SH-SY5Y (cell line): ENCODE data around the gene PEF1.

ENCODE experiments used
- GATA2 ChIP-seq: IDR thresholded peaks from 2 replicates; pipeline ENCODE4 v1.6.1; 2011; ENCODE audit warnings: mild to moderate bottlenecking, low read depth, low read length
- GATA3 ChIP-seq: IDR thresholded peaks from 2 replicates; pipeline ENCODE4 v1.6.1; 2011; ENCODE audit warnings: low read depth, mild to moderate bottlenecking, low read length, moderate library complexity

The PEF1 gene

DNA sequence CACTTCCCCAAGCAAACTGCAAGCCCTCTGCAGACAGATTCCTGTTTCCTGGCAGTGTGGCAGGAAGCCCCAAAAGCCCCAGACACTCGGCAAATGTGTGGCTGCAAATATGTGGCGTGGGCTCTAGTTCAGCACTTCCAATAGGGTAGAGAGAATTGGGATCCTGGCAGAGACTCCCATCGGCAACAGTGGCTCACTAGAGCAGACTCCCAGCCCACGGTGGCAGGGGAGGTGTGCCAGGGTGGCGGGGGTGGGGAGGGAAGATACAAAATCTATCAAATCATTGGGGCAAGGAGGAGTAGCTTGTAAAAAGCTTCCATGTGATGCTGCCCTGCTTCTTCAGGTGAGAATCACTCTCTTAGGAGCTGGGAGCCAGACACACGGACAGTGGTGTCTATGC, 33.3 kb upstream of the PEF1 start:
- TF ChIP-seq GATA2: no peak
- no peak for TF ChIP-seq GATA3

DNA sequence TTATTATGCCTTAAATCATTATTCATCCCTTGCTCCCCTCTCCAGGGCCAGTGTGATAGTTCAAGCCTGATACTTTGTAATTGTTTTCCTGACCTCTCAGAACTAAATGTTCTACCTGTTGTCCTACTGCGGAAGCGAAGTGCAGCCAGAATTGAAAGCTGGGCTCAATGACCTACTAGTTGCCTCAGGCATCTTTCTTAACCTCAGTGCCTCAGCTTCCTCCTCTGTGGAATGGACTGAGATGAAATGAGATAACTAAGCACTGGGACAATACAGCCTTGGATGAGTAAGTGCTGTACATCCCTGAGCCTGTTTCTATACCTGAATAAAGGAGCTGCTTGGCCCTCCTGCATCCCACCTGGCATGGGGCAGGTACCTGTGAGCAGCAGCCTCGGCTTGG, 32.7 kb upstream of the PEF1 start:
- no peak for TF ChIP-seq GATA2
- TF ChIP-seq GATA3: no peak

DNA sequence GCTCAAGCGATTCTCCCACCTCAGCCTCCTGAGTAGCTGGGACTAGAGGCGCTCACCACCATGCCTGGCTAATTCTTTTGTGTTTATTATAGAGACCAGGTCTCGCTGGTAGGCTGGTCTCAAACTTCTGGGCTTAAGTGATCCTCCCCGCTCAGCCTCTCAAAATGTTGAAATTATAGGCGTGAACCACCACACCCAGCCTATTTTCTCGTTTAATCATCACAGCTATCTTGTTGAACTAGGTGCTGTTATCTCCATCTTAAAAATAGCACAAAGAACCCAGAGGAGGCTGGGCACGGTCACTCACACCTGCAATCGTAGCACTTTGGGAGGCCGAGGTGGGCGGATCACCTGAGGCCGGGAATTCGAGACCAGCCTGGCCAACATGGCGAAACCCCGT, 31.1 kb upstream of the PEF1 start:
- TF ChIP-seq GATA2: no peak
- no peak for TF ChIP-seq GATA3

DNA sequence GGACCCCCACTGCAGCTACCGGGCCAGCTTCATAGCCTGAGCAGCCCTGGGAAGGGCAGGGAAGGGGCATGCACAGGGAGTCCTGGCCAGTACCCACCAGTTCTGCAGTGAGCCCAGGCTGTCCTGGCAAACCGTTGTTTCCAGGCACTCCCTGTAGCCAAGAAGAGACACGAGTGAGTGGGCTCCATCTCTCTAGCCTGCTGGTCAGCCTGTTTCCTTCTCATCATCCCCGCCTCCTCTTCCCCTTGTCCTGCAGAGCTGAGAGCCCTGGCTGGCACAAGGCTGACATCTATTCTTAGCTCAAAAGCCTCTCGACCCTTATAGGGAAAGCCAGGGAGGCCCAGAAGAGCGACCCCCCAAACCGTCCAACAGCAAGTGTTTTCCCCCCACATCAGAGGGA, 30.5 kb upstream of the PEF1 start:
- no peak for TF ChIP-seq GATA2

DNA sequence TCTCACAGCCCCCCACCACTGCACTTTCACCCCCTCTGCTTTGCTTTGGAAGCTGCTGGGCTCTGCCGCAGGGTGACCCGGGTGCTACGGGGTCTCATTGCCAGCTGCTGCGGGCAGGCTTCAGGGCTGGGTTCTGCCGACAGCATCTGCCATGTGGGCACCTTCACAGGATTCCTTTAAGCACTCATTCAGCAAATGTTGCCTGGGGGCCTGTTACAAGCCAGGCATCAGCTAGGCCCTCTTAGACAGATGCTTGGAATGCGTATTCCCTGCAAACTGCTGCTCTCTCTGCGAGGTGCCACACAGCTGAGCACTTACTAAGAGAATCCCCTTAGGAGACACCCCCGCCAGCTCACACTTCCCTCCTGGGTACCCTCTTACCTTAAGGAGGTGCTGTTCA, 29.9 kb upstream of the PEF1 start:
- no peak for TF ChIP-seq GATA2
- TF ChIP-seq GATA3: no peak

DNA sequence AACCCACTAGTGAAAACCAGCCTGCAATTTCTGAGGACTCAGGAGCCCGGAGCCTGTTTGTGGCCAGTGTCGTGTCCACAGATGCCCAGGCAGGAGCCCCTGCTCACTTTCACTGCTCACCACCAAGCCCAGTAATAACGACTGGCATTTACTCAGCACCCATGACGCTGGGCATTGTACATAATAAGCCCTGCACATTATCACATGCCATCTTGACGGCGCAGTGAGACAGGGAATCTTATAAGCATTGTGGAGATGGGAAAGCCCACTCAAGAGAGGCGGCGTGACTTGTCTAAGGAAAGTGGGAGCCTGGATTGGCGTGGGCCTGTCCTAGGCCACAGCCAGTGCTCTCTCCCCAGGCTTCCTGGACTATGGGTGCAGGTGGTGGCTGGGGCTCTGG, 28.8 kb upstream of the PEF1 start:
- TF ChIP-seq GATA3 (no peak), GATA2 (no peak)

DNA sequence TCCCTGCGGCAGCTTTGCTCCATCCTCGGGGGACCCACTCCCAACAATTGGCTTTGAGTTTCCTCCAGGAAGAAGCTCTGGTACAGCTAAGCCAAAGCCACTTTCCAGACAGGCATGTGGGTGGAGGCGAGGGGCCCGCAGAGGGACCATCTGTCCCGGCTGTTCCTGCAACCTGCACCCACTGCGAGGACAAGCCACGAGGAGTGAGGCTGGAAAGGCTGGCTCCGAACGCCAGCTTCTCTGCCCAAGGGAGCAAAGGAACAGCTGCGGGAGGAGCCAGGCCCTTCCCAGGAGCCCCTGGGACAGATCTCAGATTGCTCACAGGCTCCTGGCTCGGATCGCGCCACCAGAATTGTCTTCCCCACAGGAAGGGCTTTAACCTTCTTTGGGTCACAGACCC, 28.3 kb upstream of the PEF1 start:
- TF ChIP-seq GATA2 (no peak), GATA3 (no peak)

DNA sequence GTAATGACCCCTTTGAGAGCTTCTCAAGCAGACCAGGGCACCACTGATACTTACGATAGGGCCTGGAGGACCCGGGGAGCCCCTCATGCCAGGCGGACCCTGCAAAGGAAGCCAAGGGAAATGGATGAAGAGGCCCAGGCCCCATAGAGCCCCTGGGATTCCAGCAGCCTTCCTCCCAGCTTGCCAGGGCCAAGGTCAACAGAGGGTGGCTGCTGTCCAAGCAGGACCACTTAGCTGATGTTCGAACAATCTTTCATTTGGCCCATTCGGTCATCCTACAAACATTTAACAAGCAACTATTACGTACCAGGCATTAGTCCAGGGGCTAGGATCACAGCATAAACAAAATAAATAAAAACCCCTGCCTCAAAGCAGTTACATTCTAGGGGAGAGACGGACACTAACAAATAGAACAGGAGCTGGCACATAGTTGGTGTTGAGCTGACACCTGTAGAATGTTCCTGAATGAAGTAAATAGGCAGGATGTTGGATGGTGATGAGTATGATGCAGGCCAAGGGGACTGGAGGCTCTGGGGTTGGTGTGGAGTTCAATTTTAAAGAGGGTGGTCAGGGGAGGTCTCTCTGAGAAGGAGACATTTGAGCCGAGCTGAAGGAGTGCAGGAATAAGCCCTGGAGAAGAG, 27.0 kb upstream of the PEF1 start:
- TF ChIP-seq GATA3 (no peak), GATA2 (no peak)

DNA sequence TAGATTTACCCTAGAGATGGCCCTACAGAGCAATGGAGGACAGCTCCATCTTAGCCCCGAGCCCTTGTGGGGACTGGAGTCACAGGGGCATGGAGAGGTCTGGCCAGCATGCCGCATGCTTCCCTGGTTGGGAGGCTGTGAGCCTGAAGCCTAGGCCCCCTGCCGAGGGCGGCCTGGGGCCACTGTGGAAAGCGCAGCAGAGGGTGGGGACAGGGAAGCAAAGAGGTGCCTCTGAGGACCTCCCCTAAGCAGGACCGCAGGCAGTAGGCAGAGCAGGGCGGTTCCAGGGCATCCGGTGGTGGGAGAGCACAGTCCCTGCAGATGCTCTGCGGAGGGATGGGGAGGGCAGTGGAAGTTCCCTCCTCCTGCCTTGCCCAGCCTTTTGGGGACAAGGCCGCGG, 26.5 kb upstream of the PEF1 start:
- no peak for TF ChIP-seq GATA3

DNA sequence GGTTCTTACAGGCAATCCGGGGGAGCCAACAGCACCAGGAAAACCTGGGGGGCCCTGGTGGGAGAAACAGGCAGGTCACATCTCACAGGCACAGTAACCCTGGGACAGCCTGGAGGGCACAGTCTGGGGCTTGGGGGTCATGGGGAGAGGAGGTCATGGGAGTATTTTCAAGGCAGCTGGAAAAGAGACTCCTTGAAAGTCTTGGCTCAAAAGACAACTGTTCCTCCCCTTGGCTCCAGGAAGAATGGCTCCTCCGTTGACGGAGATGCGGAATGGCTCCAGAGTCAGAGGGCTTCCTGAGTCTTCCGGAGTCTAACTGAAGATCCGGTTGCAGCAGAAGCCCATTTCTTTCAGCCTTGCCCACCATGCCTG, 25.9 kb upstream of the PEF1 start:
- TF ChIP-seq GATA3 (no peak), GATA2 (no peak)

DNA sequence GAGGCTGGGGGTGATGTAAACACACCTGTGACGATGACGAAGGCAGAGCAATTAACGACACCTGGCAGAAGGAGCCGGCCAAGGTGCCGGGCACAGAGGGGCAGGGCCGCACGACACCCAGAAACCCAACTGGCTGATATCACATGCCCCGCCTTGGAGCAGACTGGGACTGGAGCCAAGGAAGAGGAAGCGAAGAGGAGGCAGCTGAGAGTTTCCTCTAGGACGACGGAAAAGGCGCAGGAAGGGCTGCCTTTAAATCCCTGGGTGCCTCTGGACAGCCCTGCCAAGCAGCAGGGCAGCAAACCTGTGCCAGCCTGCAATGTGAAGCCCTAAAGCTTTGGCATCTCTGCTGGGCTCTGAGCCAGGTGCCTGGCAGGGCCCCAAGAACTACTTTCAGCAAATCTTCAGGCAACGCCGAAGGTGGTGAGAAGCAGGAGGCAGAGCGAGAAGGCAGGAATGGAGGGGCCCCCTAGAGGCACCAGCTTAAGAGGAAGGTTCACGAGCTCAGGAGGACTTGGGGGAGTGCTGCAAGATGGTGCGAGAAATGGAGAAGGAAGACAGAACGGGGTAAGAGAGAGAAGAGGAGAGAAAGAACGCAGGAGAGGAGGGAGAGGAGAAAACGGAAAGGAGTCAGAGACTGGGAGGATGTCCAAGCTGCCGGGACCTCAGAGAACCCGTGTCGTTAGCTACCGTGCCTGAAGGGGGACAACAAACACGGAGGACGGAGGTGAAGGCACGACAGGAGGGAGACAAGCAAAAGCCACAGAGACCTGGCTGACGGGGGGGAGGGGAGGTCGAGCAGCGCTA, 25.3 kb upstream of the PEF1 start:
- TF ChIP-seq GATA3: no peak
- no peak for TF ChIP-seq GATA2

DNA sequence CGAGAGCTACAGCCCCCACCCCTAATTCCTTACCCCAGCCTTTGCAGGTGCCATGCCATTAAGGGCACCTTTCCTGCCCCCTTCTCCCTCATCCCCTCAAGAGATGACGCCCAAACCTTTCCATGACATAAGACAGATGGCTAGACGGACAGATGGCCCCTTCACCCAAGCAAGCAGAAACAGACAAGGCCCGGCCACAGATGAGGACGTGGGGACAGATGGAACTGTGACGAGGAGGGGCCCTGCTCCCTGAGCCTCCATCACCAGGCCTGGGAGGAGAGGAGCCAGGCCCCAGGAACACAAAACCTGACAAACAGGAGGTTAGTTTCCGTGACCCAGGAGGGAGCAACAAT, 24.7 kb upstream of the PEF1 start:
- TF ChIP-seq GATA3 (no peak), GATA2 (no peak)

DNA sequence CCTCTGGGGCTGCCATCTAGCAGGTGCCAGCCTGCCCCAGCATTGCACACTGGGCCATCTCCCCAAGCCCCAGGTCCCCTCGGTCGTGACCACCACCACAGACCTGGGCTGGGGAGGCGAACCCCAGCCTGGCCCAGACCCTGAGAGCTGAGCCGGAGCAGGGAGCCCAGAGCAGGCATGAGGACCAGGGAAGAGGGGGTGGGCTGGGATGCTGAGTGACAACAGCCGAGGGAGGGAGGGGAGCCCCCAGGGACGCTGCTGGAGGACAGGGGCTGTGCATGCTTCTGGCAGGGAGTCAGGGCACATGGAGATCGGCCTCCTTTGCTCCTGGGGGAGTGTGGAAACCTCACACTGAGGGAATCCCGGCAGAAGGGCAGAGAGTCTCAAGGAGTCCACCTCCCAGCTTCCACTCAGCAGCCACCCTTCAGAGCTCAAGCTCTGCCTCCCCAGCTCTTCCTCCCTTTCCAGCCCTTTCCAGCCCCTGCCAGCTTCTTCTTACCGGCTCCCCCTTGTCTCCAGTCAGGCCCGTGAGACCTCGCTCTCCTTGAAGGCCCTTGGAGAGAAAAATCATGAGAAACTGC, 23.7 kb upstream of the PEF1 start:
- TF ChIP-seq GATA3: no peak
- TF ChIP-seq GATA2: no peak

DNA sequence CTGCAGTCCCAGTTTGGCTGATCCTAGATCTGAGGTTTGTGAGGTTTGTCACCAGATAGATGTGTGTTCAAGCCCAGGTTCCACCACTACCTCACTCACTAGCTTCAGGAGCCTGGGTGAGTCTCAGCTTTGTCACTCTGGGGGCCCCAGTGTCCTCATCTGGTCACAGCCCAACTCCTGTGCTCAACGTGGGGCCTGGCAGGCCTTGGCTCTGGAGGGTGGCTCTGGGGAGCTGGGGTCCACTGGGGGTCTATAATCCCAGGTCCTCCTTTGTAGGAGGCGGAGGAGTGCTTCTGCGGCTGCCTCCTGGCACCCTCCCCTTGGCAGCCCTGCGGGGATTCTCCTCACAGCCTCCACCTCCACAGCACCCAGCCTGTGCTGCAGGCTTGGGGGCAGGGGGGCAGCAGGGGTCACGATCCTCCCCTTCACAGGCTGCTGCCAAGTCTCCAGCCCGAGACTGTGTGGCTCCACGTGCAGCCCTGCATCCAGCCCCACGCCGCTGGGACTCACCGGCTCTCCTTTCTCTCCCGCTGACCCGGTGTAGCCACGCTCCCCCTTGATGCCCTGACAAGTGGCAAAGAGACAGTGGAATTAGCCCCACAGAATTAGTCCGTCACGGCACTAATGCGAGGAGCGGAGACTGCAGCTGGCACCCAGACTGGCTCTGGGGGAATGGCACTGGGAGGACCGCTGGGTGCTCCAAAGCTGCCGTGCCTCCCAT, 22.5 kb upstream of the PEF1 start:
- TF ChIP-seq GATA2: no peak
- TF ChIP-seq GATA3: no peak
